Fibroblast of lung (primary cell): ENCODE measurements around the gene MPHOSPH10.

Experiments used
- CTCF ChIP-seq, 2 donors: IDR thresholded peaks in 1 of 2; conservative IDR thresholded peaks in 1 of 2; 1 replicate in 1 of 2; 2 replicates in 1 of 2; pipeline ENCODE4 v1.5.1; 2011 to 2012; ENCODE audit warnings: low read length in 2 of 2, control low read depth in 1 of 2, inconsistent platforms in 1 of 2, low read depth in 1 of 2, mild to moderate bottlenecking in 1 of 2
- EZH2 ChIP-seq: IDR thresholded peaks from 2 replicates; pipeline ENCODE4 v1.5.1; 2012; ENCODE audit warnings: low read length, control low read depth, mild to moderate bottlenecking; ENCODE audit errors: missing control alignments

GRCh38 chr2:71150082-71150816 lies 19.8 kb downstream of the MPHOSPH10 start:
- TF ChIP-seq CTCF (conservative IDR thresholded peaks at IDR 0.05 in 1 of 2, IDR thresholded peaks at IDR 0.05 in 1 of 2; ENCODE audit: low read depth in 1 of 2, low read length in 2 of 2) (no peak), EZH2 (no peak)
